ENCODE data around the gene CCNY. TPM values are rescaled to one million over a fixed set of nuclear protein-coding genes. Genes with fewer than 3 reads are reported as not detected.

Gene CCNY
- total and polyA plus RNA-seq, 2 of the 4 experiments (the other 2 are of a cell fraction) = 38.0 to 131 TPM

DNA sequence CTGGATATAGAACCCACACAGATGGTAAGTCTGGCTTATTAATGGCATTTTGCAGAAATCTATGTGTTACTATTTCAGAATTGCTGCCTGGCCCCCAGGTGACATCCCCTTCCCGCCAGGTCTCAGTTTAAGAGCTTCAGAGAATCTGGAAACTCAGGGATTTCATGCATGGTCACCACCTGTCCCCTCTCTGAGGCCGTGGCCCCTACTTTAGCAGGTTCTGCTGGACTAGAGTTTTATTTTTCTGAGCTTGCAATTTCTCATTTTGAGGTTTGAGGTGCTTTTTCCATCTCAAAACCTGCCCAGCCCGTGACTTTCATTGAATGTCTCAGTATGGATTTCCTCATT is 244.1 kb downstream of the CCNY start:
- H3K9me1 ChIP-seq (ENCODE audit: insufficient read depth, low read length) = peaks cover 4% of the 10 kb centered on the region
- WGBS, 2 experiments (ENCODE audit: extremely low coverage in 2 of 2, insufficient read length in 1 of 2) = no CpG with 5 or more reads among the region's 3 CpGs
- H3K36me3 ChIP-seq (ENCODE audit: control insufficient read depth, insufficient read depth, low read length) = peaks cover 2% of the 10 kb centered on the region; the same call in 1 of the 2 replicates
- H2AK9ac ChIP-seq (replicated peaks; ENCODE audit: low read depth, low read length, poor library complexity) = no peak overlapping the region
- no peaks in the 10 kb centered on the region for H3K9me3 ChIP-seq (ENCODE audit: control insufficient read depth, insufficient read depth, low read length)
- dilution Hi-C loops (cut with HindIII; ENCODE audit: low sequenced_read_pairs, unreplicated experiment) (no loop called here), intact Hi-C loops (cut with micrococcal nuclease) (no loop called here), in situ Hi-C loops (cut with MboI; ENCODE audit: low sequenced_read_pairs) (no loop called here)
- H4K8ac ChIP-seq (ENCODE audit: low read depth in 2 of 2, low read length in 2 of 2) = no peak overlapping the region
- no peak for TF ChIP-seq NFE2L2 (IDR thresholded peaks at IDR 0.05; ENCODE audit: low read depth, low read length)
- H3K23ac ChIP-seq (ENCODE audit: low read depth, low read length) = no peak overlapping the region
- DNase-seq (no peak), ATAC-seq (ENCODE audit: low read depth) (no peak)
- no peak overlapping the region for H3K27ac ChIP-seq (ENCODE audit: insufficient read depth, low read length)
- ChIA-PET POLR2A (ENCODE audit: unreplicated experiment) (no interaction called here), CTCF (no interaction called here)
- no peak overlapping the region for H2AK5ac ChIP-seq (ENCODE audit: low read depth, low read length)
- no peak overlapping the region for H2BK15ac ChIP-seq (ENCODE audit: low read depth, low read length)
- no peak overlapping the region for H2AFZ ChIP-seq (replicated peaks; ENCODE audit: low read length, poor library complexity)
- H3K79me1 ChIP-seq (ENCODE audit: low read depth in 1 of 2, low read length in 2 of 2) = no peaks in the 10 kb centered on the region
- H2BK20ac ChIP-seq (ENCODE audit: low read depth, low read length) = no peak overlapping the region
- no peak overlapping the region for H2BK5ac ChIP-seq (ENCODE audit: low read depth, low read length, poor library complexity, severe bottlenecking)
- peaks cover 4% of the 10 kb centered on the region; the same call in 1 of the 2 replicates for H3K4me1 ChIP-seq (ENCODE audit: control insufficient read depth, insufficient read depth, low read length)
- H4K20me1 ChIP-seq (ENCODE audit: insufficient read depth, low read length) = 0 out of 2 replicates have a peak, but pooled peaks cover 3% of the 10 kb centered on the region
- BruUV-seq (replicated peaks) = no TSS peak
- H3K56ac ChIP-seq (ENCODE audit: extremely low read depth, insufficient read depth, low read length) = no peak overlapping the region
- H3K4ac ChIP-seq (ENCODE audit: low read depth, low read length) = no peak overlapping the region
- H3K9ac ChIP-seq (ENCODE audit: low read depth, low read length) = no peak overlapping the region
- no peak overlapping the region for H2BK120ac ChIP-seq (ENCODE audit: low read depth, low read length)
- H3K18ac ChIP-seq (ENCODE audit: low read depth, low read length) = no peak overlapping the region
- H3K4me2 ChIP-seq (ENCODE audit: low read depth, low read length) = no peak overlapping the region
- H3K27me3 ChIP-seq (ENCODE audit: control insufficient read depth, insufficient read depth, low read length) = peaks cover 13% of the 10 kb centered on the region
- no peak overlapping the region for H4K5ac ChIP-seq (ENCODE audit: low read depth, low read length)
- no peak overlapping the region for H3K14ac ChIP-seq (replicated peaks; ENCODE audit: low read depth, low read length)
- no peak overlapping the region for H3K4me3 ChIP-seq (ENCODE audit: insufficient read depth, low read depth, low read length)
- H4K91ac ChIP-seq (ENCODE audit: insufficient read depth, low read depth, low read length) = no peak overlapping the region
